Measurements from ENCODE around the gene AGA.
A peak's percentile ranks its signal among the peaks of the same experiment; 100 is the strongest.

Gene AGA

GRCh38 chr4:177446586-177446985 is 4.3 kb upstream of the AGA start:
- DNase-seq: no peak

- DNase-seq: no peak
Measured at GRCh38 chr4:177444911-177445736, 2.9 kb upstream of the AGA start.

GRCh38 chr4:177441061-177441802 is 1.0 kb downstream of the AGA start:
- peak; percentile 2 to 3 for DNase-seq

- DNase-seq: no peak
Measured at GRCh38 chr4:177436456-177436855, 5.8 kb downstream of the AGA start.

GRCh38 chr4:177434667-177435066 is 7.6 kb downstream of the AGA start:
- no peak for DNase-seq

- DNase-seq: no peak
Measured at GRCh38 chr4:177427192-177427591, 15.0 kb downstream of the AGA start.

GRCh38 chr4:177419434-177419833 is 22.8 kb downstream of the AGA start:
- no peak for DNase-seq

- DNase-seq: no peak
Measured at GRCh38 chr4:177413656-177414055, 28.6 kb downstream of the AGA start.

GRCh38 chr4:177413076-177413475 is 29.2 kb downstream of the AGA start:
- no peak for DNase-seq

- DNase-seq: no peak
Measured at GRCh38 chr4:177411996-177412395, 30.2 kb downstream of the AGA start.

GRCh38 chr4:177410566-177410965 is 31.7 kb downstream of the AGA start:
- DNase-seq: no peak

GRCh38 chr4:177408023-177408422 is 34.2 kb downstream of the AGA start:
- no peak for DNase-seq

- DNase-seq: no peak
Measured at GRCh38 chr4:177405508-177405907, 36.7 kb downstream of the AGA start.

GRCh38 chr4:177404986-177405385 is 37.3 kb downstream of the AGA start:
- DNase-seq: no peak

GRCh38 chr4:177404342-177404741 is 37.9 kb downstream of the AGA start:
- DNase-seq: no peak

- no peak for DNase-seq
Measured at GRCh38 chr4:177403746-177404145, 38.5 kb downstream of the AGA start.

- no peak for DNase-seq
Measured at GRCh38 chr4:177401658-177402273, 40.5 kb downstream of the AGA start.

- DNase-seq: no peak
Measured at GRCh38 chr4:177400030-177400429, 42.2 kb downstream of the AGA start.

- DNase-seq: no peak
Measured at GRCh38 chr4:177396352-177396751, 45.9 kb downstream of the AGA start.

- DNase-seq: no peak
Measured at GRCh38 chr4:177393236-177393635, 49.0 kb downstream of the AGA start.

GRCh38 chr4:177391953-177392352 is 50.3 kb downstream of the AGA start:
- no peak for DNase-seq

- DNase-seq: no peak
Measured at GRCh38 chr4:177391287-177391686, 51.0 kb downstream of the AGA start.

- no peak for DNase-seq
Measured at GRCh38 chr4:177386278-177386815, 55.9 kb downstream of the AGA start.

Measured in activated CD4-positive, alpha-beta T cell treated with anti-CD3 and anti-CD28 coated beads for 4 hours (primary cell).